Thyroid gland (tissue), 4 donors: Measurements from ENCODE around the gene SYTL2. TPM values are rescaled to one million over a fixed set of nuclear protein-coding genes. Genes with fewer than 3 reads are reported as not detected.

Experiments
- DNase-seq, 2 donors: peaks; one replicate each; pipeline ENCODE4 v3.0.0-alpha.2; 2019
- H3K27ac ChIP-seq, 3 donors: fragments of 200-600 bp; sonication (generic); 1 replicate in 2 of 3; 2 replicates in 1 of 3; pipeline ENCODE4 v1.5.1; 2016 to 2019; ENCODE audit warnings: mild to moderate bottlenecking in 1 of 3, moderate library complexity in 1 of 3
- H3K27me3 ChIP-seq: fragments of 200-600 bp; sonication (generic); one replicate; pipeline ENCODE4 v1.5.1; 2019
- H3K36me3 ChIP-seq, 2 donors: fragments of 200-600 bp; sonication (generic); one replicate each; pipeline ENCODE4 v1.5.1; 2016 to 2019
- H3K4me1 ChIP-seq, 2 donors: fragments of 200-600 bp; sonication (generic); one replicate each; pipeline ENCODE4 v1.5.1; 2017 to 2019
- H3K4me3 ChIP-seq, 3 donors: fragments of 200-600 bp; sonication (generic); replicated peaks in 1 of 3; 1 replicate in 2 of 3; 2 replicates in 1 of 3; pipeline ENCODE4 v1.5.1; 2016; ENCODE audit warnings: mild to moderate bottlenecking in 1 of 3
- H3K9me3 ChIP-seq: fragments of 200-600 bp; sonication (generic); one replicate; pipeline ENCODE4 v1.5.1; 2017
- CTCF ChIP-seq, 6 experiments: fragments of 200-600 bp in 3 of 6; fragments of 450-650 bp in 3 of 6; sonication (generic) in 3 of 6; IDR thresholded peaks; one replicate each; pipeline ENCODE4 v1.5.1; 2016 to 2019; ENCODE audit warnings: antibody characterized with exemption in 6 of 6, mild to moderate bottlenecking in 2 of 6, inconsistent platforms in 1 of 6, moderate library complexity in 1 of 6
- POLR2A ChIP-seq, 2 donors: fragments of 450-650 bp; IDR thresholded peaks; one replicate each; pipeline ENCODE4 v1.6.1; 2017; ENCODE audit warnings: antibody characterized with exemption in 2 of 2, mild to moderate bottlenecking in 2 of 2, moderate library complexity in 1 of 2
- WGBS, 2 donors: methylation state at CpG; one replicate each; pipeline ENCODE4 v1.1.5; 2017; 5-methylcytosine and 5-hydroxymethylcytosine counted together
- intact Hi-C: fragments of 100-400 bp; cut with DNase I; formaldehyde crosslinking; loops from one replicate; pipeline ENCODE4 v1.15.1; 2023
- total RNA-seq, 4 donors: library from RNA; depleted of rRNA; stranded (reverse); fragments of >200 nt; gene quantifications; one replicate each; pipeline ENCODE4 v1.2.3, GENCODE V29; 2016

SYTL2 gene
- total RNA-seq, 4 donors from 2014 or later: 4.5 to 18.8 (median 9.0) TPM

DNA sequence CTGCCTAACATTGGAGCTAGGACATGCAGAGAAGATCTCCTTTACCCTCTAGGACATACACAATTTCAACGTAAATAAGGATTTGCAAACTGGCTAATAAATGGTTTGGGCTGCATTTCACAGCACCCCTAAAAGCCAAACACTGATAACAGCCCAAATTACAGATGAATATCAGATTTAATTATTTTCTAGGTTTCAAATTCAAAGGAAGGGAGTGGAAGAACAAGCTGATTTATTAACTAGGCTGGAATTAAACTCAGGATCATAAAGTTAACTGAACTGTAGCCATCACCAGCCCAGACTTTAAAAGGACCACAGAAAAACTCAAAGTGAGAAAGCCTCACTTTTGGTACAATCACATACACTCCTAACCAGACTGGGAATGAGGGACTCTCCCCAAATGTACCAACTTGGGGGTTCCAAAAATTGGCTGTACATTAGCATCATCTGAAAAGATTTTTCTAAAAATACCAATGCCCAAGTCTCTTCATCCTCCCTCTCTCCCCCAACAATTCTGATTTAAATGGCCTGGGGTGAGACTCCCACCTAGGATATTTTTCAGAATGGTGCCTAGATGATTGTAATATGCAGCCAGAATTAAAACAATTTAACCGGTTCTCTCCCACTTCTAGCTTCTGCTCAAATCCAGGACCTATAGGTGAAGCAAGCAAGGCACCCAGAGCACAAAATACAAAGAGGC is 43.5 kb downstream of the SYTL2 start:
- no peak overlapping the region for H3K27ac ChIP-seq
- DNase-seq: no peak
- intact Hi-C loops: no loop called here
- H3K4me1 ChIP-seq: no peaks in the 10 kb centered on the region
- no peaks in the 10 kb centered on the region for H3K36me3 ChIP-seq
- TF ChIP-seq POLR2A (IDR thresholded peaks at IDR 0.05) (no peak), CTCF (IDR thresholded peaks at IDR 0.05) (no peak)
- 86 to 89% methylated on average over 2 of the region's 2 CpGs for WGBS, 2 donors
- no peaks in the 10 kb centered on the region for H3K27me3 ChIP-seq
- no peaks in the 10 kb centered on the region for H3K9me3 ChIP-seq
- H3K4me3 ChIP-seq: no peak overlapping the region

- Histone ChIP-seq H3K4me3 (no peak overlapping the region), H3K27ac (no peak overlapping the region), H3K9me3 (no peaks in the 10 kb centered on the region), H3K36me3 (no peaks in the 10 kb centered on the region), H3K4me1 (no peaks in the 10 kb centered on the region), H3K27me3 (no peaks in the 10 kb centered on the region)
- no peak for TF ChIP-seq CTCF (IDR thresholded peaks at IDR 0.05)
- no peak for TF ChIP-seq POLR2A (IDR thresholded peaks at IDR 0.05)
- WGBS, 2 donors: 81 to 87% methylated on average over 2 of the region's 2 CpGs
- intact Hi-C loops: no loop called here
- no peak for DNase-seq
Measured at GRCh38 chr11:85766721-85767161, 44.2 kb downstream of the SYTL2 start.

DNA sequence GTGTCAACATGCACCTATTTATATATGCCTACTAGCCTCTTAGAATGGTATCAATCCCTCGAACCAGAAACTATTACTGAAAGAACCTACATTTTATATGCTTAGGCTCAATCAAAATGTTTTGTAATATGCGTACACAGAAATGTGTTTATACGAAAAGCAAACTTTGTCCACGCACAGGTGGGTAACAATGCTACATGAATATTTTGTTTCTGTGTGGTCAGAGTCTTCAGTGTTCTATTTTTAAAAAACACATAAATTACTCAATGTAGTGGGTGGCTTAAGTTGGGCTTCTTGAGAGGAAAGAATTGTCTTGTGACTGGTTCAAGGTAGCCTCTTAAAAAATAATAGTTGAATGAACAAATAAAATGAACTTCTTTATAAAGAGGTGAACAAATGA is 46.1 kb downstream of the SYTL2 start:
- H3K27ac ChIP-seq: no peak overlapping the region
- no peaks in the 10 kb centered on the region for H3K27me3 ChIP-seq
- no peak overlapping the region for H3K4me3 ChIP-seq
- DNase-seq: no peak
- intact Hi-C loops: no loop called here
- no peaks in the 10 kb centered on the region for H3K36me3 ChIP-seq
- no peaks in the 10 kb centered on the region for H3K4me1 ChIP-seq
- no peaks in the 10 kb centered on the region for H3K9me3 ChIP-seq
- WGBS, 2 donors: 89 to 93% methylated on average over 4 of the region's 4 CpGs
- no peak for TF ChIP-seq POLR2A (IDR thresholded peaks at IDR 0.05)
- no peak for TF ChIP-seq CTCF (IDR thresholded peaks at IDR 0.05)

DNA sequence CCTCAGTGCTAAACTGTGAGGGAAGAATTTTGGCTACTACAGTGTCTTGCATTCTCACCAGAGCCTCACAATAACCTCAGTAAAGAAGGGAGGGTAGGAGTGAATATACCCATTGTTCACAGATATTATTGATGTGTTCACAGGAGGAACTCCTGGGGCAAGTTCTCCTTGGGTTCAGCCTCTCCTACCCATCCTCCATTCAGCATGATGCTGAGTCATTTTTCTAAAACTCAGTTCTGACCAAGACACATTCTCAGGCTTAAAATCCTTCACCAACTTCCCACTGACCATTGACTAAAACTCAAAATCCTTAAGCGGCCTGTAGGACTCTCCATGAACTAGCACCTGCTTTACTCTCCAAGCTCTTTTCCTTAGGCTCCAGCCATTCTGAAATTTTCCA is 48.7 kb downstream of the SYTL2 start:
- Histone ChIP-seq H3K9me3 (no peaks in the 10 kb centered on the region), H3K36me3 (no peaks in the 10 kb centered on the region), H3K4me1 (no peaks in the 10 kb centered on the region), H3K4me3 (no peak overlapping the region), H3K27ac (no peak overlapping the region), H3K27me3 (no peaks in the 10 kb centered on the region)
- WGBS, 2 donors: 85 to 97% methylated on average over 1 of the region's 1 CpG
- TF ChIP-seq POLR2A (IDR thresholded peaks at IDR 0.05) (no peak), CTCF (IDR thresholded peaks at IDR 0.05) (no peak)
- intact Hi-C loops: no loop called here
- DNase-seq: no peak

GRCh38 chr11:85759915-85760314 is 51.0 kb downstream of the SYTL2 start:
- Histone ChIP-seq H3K27me3 (no peaks in the 10 kb centered on the region), H3K4me3 (no peak overlapping the region), H3K36me3 (no peaks in the 10 kb centered on the region), H3K9me3 (no peaks in the 10 kb centered on the region), H3K27ac (no peak overlapping the region), H3K4me1 (no peaks in the 10 kb centered on the region)
- no peak for DNase-seq
- TF ChIP-seq POLR2A (IDR thresholded peaks at IDR 0.05): no peak
- no peak for TF ChIP-seq CTCF (IDR thresholded peaks at IDR 0.05)
- intact Hi-C loops: no loop called here
- 84 to 87% methylated on average over 2 of the region's 2 CpGs for WGBS, 2 donors
